ENCODE data around the gene CEP95.

- TF ChIP-seq CTCF (conservative IDR thresholded peaks at IDR 0.05 in 1 of 2, IDR thresholded peaks at IDR 0.05 in 1 of 2; ENCODE audit: low read depth in 1 of 2, low read length in 2 of 2), result no peak
- TF ChIP-seq EZH2 (IDR thresholded peaks at IDR 0.05; ENCODE audit: low read length, missing control alignments), result no peak
Measured at GRCh38 chr17:64506201-64506575, 589 bp upstream of the CEP95 start, which contains the start of gene DDX5.
